Measurements from ENCODE around the gene LDHD. TPM values are rescaled to one million over a fixed set of nuclear protein-coding genes. Genes with fewer than 3 reads are reported as not detected.
"Not testable (repeated sequence)": the region's sequence is repeated elsewhere in the genome, so short reads cannot be mapped to it uniquely, and the experiment has no call there.

The LDHD gene
- total RNA-seq, 1 donor from 2014 or later = 0.65 TPM

- Mint-ChIP-seq H3K36me3 (peaks cover 6% of the 10 kb centered on the region), H3K9me3 (peaks cover 14% of the 10 kb centered on the region), H3K27ac (no peak overlapping the region), H3K4me3 (no peak overlapping the region), H3K27me3 (ENCODE audit: low read depth) (no peaks in the 10 kb centered on the region), H3K4me1 (peaks cover 5% of the 10 kb centered on the region)
- DNase-seq (ENCODE audit: low spot score in 2 of 2, unreplicated experiment in 2 of 2) = no peak
- TF ChIP-seq CTCF (IDR thresholded peaks at IDR 0.05; ENCODE audit: unreplicated experiment) = no peak
These were observed 13.7 kb upstream of the LDHD start for GRCh38 chr16:75130150-75130771.

- DNase-seq (ENCODE audit: low spot score in 2 of 2, unreplicated experiment in 2 of 2); H3K4me1 Mint-ChIP-seq; H3K4me3 Mint-ChIP-seq; H3K27ac Mint-ChIP-seq; H3K27me3 Mint-ChIP-seq (ENCODE audit: low read depth); H3K36me3 Mint-ChIP-seq: not testable (repeated sequence)
- peaks cover 14% of the 10 kb centered on the region for H3K9me3 Mint-ChIP-seq
These were observed 13.0 kb upstream of the LDHD start for GRCh38 chr16:75129421-75130149.

GRCh38 chr16:75127713-75128415 is 11.3 kb upstream of the LDHD start:
- H3K27me3 Mint-ChIP-seq (ENCODE audit: low read depth) = no peaks in the 10 kb centered on the region
- H3K27ac Mint-ChIP-seq = no peak overlapping the region
- DNase-seq (ENCODE audit: low spot score in 2 of 2, unreplicated experiment in 2 of 2) = no peak
- no peak overlapping the region for H3K4me3 Mint-ChIP-seq
- H3K4me1 Mint-ChIP-seq = peaks cover 5% of the 10 kb centered on the region
- no peak for TF ChIP-seq CTCF (IDR thresholded peaks at IDR 0.05; ENCODE audit: unreplicated experiment)
- H3K36me3 Mint-ChIP-seq = peaks cover 6% of the 10 kb centered on the region
- peaks cover 14% of the 10 kb centered on the region for H3K9me3 Mint-ChIP-seq

DNA sequence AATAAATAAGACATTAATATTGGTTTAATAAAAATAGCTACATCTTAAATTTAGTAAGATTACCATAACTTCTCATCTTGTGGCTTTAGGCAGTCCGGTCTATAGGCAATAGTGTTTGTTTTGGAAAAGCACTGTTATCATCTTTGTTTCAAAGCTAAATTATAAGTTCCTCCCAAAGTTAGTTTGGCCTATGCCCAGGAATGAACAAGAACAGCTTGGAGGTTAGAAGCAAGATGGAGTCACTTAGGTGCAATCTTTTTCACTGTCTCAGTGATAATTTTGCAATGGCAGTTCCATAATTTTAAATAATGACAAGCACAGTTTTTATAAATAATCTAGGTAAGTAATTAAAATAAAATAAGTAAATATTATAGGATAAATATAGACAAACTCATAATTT is 6.0 kb upstream of the LDHD start:
- Mint-ChIP-seq H3K4me3 (no peak overlapping the region), H3K27ac (no peak overlapping the region), H3K9me3 (peaks cover 25% of the 10 kb centered on the region), H3K36me3 (peaks cover 3% of the 10 kb centered on the region), H3K4me1 (no peaks in the 10 kb centered on the region), H3K27me3 (ENCODE audit: low read depth) (no peaks in the 10 kb centered on the region)
- no peak for DNase-seq (ENCODE audit: low spot score in 2 of 2, unreplicated experiment in 2 of 2)
- TF ChIP-seq CTCF (IDR thresholded peaks at IDR 0.05; ENCODE audit: unreplicated experiment) = no peak

DNA sequence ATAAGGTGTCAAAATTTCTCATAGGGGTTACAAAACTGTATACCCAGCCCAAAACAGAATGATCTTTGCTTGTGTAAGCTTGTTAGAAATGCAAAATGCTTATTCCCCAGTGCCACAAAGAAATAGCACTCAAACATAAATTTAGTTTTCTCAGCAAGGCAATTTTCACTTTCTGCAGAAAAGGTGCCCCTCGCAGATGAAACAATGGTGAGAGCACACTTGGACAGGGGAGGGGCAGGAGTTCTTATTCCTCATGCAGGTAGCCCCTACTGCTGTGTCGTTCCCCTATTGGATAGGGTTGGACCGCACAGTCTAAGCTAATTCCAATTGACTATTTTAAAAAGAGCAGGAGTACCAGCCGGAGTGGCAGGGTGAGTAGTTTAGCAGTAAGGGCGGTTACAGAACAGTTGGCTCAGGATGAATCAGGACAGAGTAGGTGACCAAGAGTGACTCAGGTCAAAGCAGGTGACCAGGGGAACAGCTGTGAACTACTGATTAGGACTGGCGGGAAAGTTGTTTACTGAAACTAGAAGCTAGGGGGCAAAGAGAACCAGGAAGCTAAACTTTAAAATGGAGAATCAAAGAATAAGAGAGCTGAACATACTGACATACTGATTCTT is 5.5 kb upstream of the LDHD start:
- Mint-ChIP-seq H3K27me3 (ENCODE audit: low read depth) (no peaks in the 10 kb centered on the region), H3K4me3 (no peak overlapping the region), H3K36me3 (no peaks in the 10 kb centered on the region), H3K4me1 (no peaks in the 10 kb centered on the region), H3K9me3 (peaks cover 19% of the 10 kb centered on the region), H3K27ac (no peak overlapping the region)
- no peak for DNase-seq (ENCODE audit: low spot score in 2 of 2, unreplicated experiment in 2 of 2)
- no peak for TF ChIP-seq CTCF (IDR thresholded peaks at IDR 0.05; ENCODE audit: unreplicated experiment)

DNA sequence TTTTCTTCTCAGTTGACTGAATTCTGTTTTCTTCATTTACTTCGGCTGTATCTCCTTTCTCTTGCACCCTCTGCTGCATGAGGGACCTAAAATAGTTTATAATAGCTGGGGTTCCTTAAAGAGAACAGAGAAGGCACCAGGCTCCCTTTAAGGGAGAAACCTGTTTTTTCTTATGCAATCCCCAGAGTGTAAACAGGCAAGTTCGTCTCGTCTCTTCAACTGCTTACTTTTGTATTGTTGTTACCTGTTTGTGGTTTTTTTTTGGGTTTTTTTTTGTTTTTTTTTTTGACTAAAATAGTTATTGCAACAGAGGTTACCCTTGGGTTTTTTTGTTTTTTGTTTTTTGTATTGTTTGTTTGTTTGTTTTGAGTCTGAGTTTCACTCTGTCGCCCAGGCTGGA is 3.7 kb upstream of the LDHD start:
- no peaks in the 10 kb centered on the region for H3K4me1 Mint-ChIP-seq
- DNase-seq (ENCODE audit: low spot score in 2 of 2, unreplicated experiment in 2 of 2) = no peak
- no peak overlapping the region for H3K4me3 Mint-ChIP-seq
- no peaks in the 10 kb centered on the region for H3K27me3 Mint-ChIP-seq (ENCODE audit: low read depth)
- H3K9me3 Mint-ChIP-seq = peaks cover 15% of the 10 kb centered on the region
- TF ChIP-seq CTCF (IDR thresholded peaks at IDR 0.05; ENCODE audit: unreplicated experiment) = no peak
- H3K36me3 Mint-ChIP-seq = no peaks in the 10 kb centered on the region
- no peak overlapping the region for H3K27ac Mint-ChIP-seq
